ENCODE results near the gene ODAD2.
A peak's percentile ranks its signal among the peaks of the same experiment; 100 is the strongest.

The ODAD2 gene

GRCh38 chr10:27958383-27958782 is 40.5 kb downstream of the ODAD2 start:
- peak; percentile 18 for DNase-seq

- DNase-seq: no peak
Observed at GRCh38 chr10:27950242-27950564, 48.7 kb downstream of the ODAD2 start.

GRCh38 chr10:27949528-27950241 is 49.2 kb downstream of the ODAD2 start:
- no peak for DNase-seq

- DNase-seq: no peak
Observed at GRCh38 chr10:27948186-27948585, 50.7 kb downstream of the ODAD2 start.

- no peak for DNase-seq
Observed at GRCh38 chr10:27947540-27947939, 51.3 kb downstream of the ODAD2 start.

GRCh38 chr10:27944005-27944404 is 54.9 kb downstream of the ODAD2 start:
- no peak for DNase-seq

- DNase-seq: no peak
Observed at GRCh38 chr10:27914888-27915287, 84.0 kb downstream of the ODAD2 start.

- no peak for DNase-seq
Observed at GRCh38 chr10:27912231-27912630, 86.6 kb downstream of the ODAD2 start.

GRCh38 chr10:27911539-27911938 is 87.3 kb downstream of the ODAD2 start:
- no peak for DNase-seq

GRCh38 chr10:27911011-27911410 is 87.9 kb downstream of the ODAD2 start:
- DNase-seq: no peak

GRCh38 chr10:27908231-27908630 is 90.6 kb downstream of the ODAD2 start:
- no peak for DNase-seq

- DNase-seq: peak; percentile 14
Observed at GRCh38 chr10:27899485-27899884, 99.4 kb downstream of the ODAD2 start.

GRCh38 chr10:27899058-27899457 is 99.8 kb downstream of the ODAD2 start:
- no peak for DNase-seq

- no peak for DNase-seq
Observed at GRCh38 chr10:27893358-27893954, 105.4 kb downstream of the ODAD2 start.

GRCh38 chr10:27890971-27891370 is 107.9 kb downstream of the ODAD2 start:
- no peak for DNase-seq

GRCh38 chr10:27889518-27889917 is 109.4 kb downstream of the ODAD2 start:
- DNase-seq: no peak

GRCh38 chr10:27884185-27884641 is 114.7 kb downstream of the ODAD2 start:
- DNase-seq: no peak

GRCh38 chr10:27878281-27878680 is 120.6 kb downstream of the ODAD2 start:
- DNase-seq: no peak

GRCh38 chr10:27865221-27865635 is 133.7 kb downstream of the ODAD2 start:
- DNase-seq: no peak

GRCh38 chr10:27861781-27862180 is 137.1 kb downstream of the ODAD2 start:
- no peak for DNase-seq

- no peak for DNase-seq
Observed at GRCh38 chr10:27857616-27858015, 141.3 kb downstream of the ODAD2 start.

GRCh38 chr10:27844223-27844622 is 154.7 kb downstream of the ODAD2 start:
- no peak for DNase-seq

- DNase-seq: no peak
Observed at GRCh38 chr10:27838901-27839300, 160.0 kb downstream of the ODAD2 start.

- DNase-seq: no peak
Observed at GRCh38 chr10:27838361-27838760, 160.5 kb downstream of the ODAD2 start.

- DNase-seq: no peak
Observed at GRCh38 chr10:27834476-27834875, 164.4 kb downstream of the ODAD2 start.
